ENCODE data around the gene FIP1L1. TPM values are rescaled to one million over a fixed set of nuclear protein-coding genes. Genes with fewer than 3 reads are reported as not detected.
"Not testable (repeated sequence)": the region's sequence is repeated elsewhere in the genome, so short reads cannot be mapped to it uniquely, and the experiment has no call there.

FIP1L1 gene
- total RNA-seq, 1 donor from 2014 or later: 56.4 TPM

DNA sequence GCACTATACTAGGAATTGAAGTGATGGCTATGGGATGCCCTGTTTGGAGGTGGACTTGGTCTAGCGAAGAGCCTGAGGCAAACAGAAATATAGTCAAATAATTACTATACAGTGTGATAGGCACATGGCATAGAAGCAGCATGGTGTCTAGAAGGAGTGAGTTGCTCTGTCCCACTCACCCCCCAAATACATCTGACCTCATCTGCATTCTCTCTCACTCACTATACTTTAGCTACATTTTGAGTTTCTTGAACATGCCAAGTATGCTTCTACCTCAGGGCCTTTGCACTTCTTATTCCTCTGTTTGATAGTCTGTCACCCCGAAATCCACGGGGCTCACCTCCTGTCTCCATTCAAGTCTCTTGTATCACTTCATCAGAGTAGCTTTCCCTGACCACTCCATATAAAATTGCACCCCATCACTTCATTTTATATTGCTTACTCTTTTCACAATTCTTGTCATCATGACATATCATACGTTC is 2.6 kb upstream of the FIP1L1 start:
- H3K4me1 ChIP-seq (ENCODE audit: control insufficient read depth in 3 of 3, insufficient read depth in 3 of 3, low read length in 3 of 3): peaks cover 7 to 10% (median 8%) of the 10 kb centered on the region in 3 donors
- no peaks in the 10 kb centered on the region for H3K9me3 ChIP-seq (ENCODE audit: control insufficient read depth in 3 of 3, low read length in 3 of 3)
- no peaks in the 10 kb centered on the region for H3K36me3 ChIP-seq (ENCODE audit: control insufficient read depth in 3 of 3, insufficient read depth in 3 of 3, low read length in 3 of 3)
- H3K27me3 ChIP-seq (ENCODE audit: control insufficient read depth in 3 of 3, insufficient read depth in 3 of 3, low read length in 3 of 3): peaks cover 3 to 9% (median 7%) of the 10 kb centered on the region in 3 donors
- H3K4me3 ChIP-seq (ENCODE audit: low read length in 3 of 3): no peak overlapping the region
- no peak overlapping the region for H3K27ac ChIP-seq (ENCODE audit: low read depth, low read length)
- H3K9ac ChIP-seq (ENCODE audit: low read depth in 1 of 3, low read length in 3 of 3): no peak overlapping the region

DNA sequence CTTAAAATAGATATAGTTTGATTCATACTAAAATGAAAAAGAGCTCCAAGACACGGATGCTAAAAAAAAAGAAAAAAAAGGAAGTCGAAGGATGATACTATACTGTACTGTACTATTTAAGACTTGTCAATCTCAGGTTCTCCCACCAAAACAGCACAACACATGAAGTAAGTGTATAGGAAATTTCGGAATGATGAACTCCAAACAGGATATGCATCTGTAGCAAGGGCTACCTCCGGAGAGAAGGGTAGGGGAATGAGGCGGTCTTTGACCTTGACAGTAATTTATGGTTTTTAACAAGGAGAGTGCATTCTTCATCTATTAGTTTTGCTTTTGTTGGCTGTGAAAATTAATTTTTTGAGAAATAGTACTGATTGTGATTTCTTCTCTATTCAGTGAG is 541 bp upstream of the FIP1L1 start:
- peaks cover 7 to 11% (median 10%) of the 10 kb centered on the region in 3 donors for H3K4me1 ChIP-seq (ENCODE audit: control insufficient read depth in 3 of 3, insufficient read depth in 3 of 3, low read length in 3 of 3)
- H3K36me3 ChIP-seq (ENCODE audit: control insufficient read depth in 3 of 3, insufficient read depth in 3 of 3, low read length in 3 of 3): peaks cover 0 to 4% (median 0%) of the 10 kb centered on the region in 3 donors
- H3K27ac ChIP-seq (ENCODE audit: low read depth, low read length): peak overlapping the region; percentile 73
- peak overlapping the region; percentile 46 to 88 (median 82) for H3K9ac ChIP-seq (ENCODE audit: low read depth in 1 of 3, low read length in 3 of 3)
- H3K4me3 ChIP-seq (ENCODE audit: low read length in 3 of 3): peak overlapping the region; percentile 80 to 91 (median 89)
- no peaks in the 10 kb centered on the region for H3K27me3 ChIP-seq (ENCODE audit: control insufficient read depth in 3 of 3, insufficient read depth in 3 of 3, low read length in 3 of 3)
- no peaks in the 10 kb centered on the region for H3K9me3 ChIP-seq (ENCODE audit: control insufficient read depth in 3 of 3, low read length in 3 of 3)

- Histone ChIP-seq H3K4me3 (ENCODE audit: low read length in 3 of 3) (peak overlapping the region; percentile 80 to 91 (median 89)), H3K27ac (ENCODE audit: low read depth, low read length) (peak overlapping the region; percentile 73), H3K36me3 (ENCODE audit: control insufficient read depth in 3 of 3, insufficient read depth in 3 of 3, low read length in 3 of 3) (peaks cover 0 to 13% (median 0%) of the 10 kb centered on the region in 3 donors), H3K27me3 (ENCODE audit: control insufficient read depth in 3 of 3, insufficient read depth in 3 of 3, low read length in 3 of 3) (no peaks in the 10 kb centered on the region), H3K9me3 (ENCODE audit: control insufficient read depth in 3 of 3, low read length in 3 of 3) (no peaks in the 10 kb centered on the region), H3K4me1 (ENCODE audit: control insufficient read depth in 3 of 3, insufficient read depth in 3 of 3, low read length in 3 of 3) (peaks cover 7 to 11% (median 10%) of the 10 kb centered on the region in 3 donors), H3K9ac (ENCODE audit: low read depth in 1 of 3, low read length in 3 of 3) (peak overlapping the region; percentile 82 to 90 (median 88))
Measured at GRCh38 chr4:53378171-53378482, 686 bp downstream of the FIP1L1 start.

DNA sequence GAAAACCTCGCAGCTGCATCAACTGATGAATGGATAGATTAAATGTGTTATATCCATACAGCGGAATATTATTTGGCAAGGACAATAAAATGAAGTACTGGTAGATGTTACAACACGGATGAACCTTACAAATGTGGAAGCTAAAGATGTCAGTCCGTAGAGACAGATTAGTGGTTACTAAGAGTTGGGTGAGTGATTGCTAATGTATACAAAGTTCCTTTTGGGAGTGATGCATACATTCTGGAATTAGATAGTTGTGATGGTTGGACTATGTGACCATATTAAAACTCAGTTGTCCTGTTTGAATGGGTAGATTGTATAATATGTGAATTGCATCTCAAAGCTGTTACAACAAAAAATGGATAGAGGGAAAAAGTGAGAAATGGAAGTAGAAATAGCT is 2.8 kb downstream of the FIP1L1 start:
- Histone ChIP-seq H3K27me3 (ENCODE audit: control insufficient read depth in 3 of 3, insufficient read depth in 3 of 3, low read length in 3 of 3) (no peaks in the 10 kb centered on the region), H3K9me3 (ENCODE audit: control insufficient read depth in 3 of 3, low read length in 3 of 3) (no peaks in the 10 kb centered on the region), H3K27ac (ENCODE audit: low read depth, low read length) (no peak overlapping the region), H3K4me3 (ENCODE audit: low read length in 3 of 3) (no peak overlapping the region), H3K36me3 (ENCODE audit: control insufficient read depth in 3 of 3, insufficient read depth in 3 of 3, low read length in 3 of 3) (peaks cover 6 to 25% (median 7%) of the 10 kb centered on the region in 3 donors), H3K4me1 (ENCODE audit: control insufficient read depth in 3 of 3, insufficient read depth in 3 of 3, low read length in 3 of 3) (peaks cover 7 to 11% (median 10%) of the 10 kb centered on the region in 3 donors), H3K9ac (ENCODE audit: low read depth in 1 of 3, low read length in 3 of 3) (no peak overlapping the region)

DNA sequence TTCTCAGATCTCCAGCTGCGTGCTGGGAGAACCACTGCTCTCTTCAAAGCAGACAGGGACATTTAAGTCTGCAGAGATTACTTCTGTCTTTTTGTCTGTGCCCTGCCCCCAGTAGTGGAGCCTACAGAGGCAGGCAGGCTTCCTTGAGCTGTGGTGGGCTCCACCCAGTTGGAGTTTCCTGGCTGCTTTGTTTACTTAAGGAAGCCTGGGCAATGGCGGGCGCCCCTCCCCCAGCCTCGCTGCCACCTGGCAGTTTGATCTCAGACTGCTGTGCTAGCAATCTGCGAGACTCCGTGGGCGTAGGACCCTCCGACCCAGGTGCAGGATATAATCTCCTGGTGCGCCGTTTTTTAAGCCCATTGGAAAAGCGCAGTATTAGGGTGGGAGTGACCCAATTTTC is 32.0 kb downstream of the FIP1L1 start:
- H3K4me1 ChIP-seq (ENCODE audit: control insufficient read depth in 3 of 3, insufficient read depth in 3 of 3, low read length in 3 of 3); H3K36me3 ChIP-seq (ENCODE audit: control insufficient read depth in 3 of 3, insufficient read depth in 3 of 3, low read length in 3 of 3); H3K9ac ChIP-seq (ENCODE audit: low read depth in 1 of 3, low read length in 3 of 3); H3K4me3 ChIP-seq (ENCODE audit: low read length in 3 of 3); H3K27ac ChIP-seq (ENCODE audit: low read depth, low read length); H3K9me3 ChIP-seq (ENCODE audit: control insufficient read depth in 3 of 3, low read length in 3 of 3); H3K27me3 ChIP-seq (ENCODE audit: control insufficient read depth in 3 of 3, insufficient read depth in 3 of 3, low read length in 3 of 3): not testable (repeated sequence)

GRCh38 chr4:53419208-53419607 is 41.8 kb downstream of the FIP1L1 start:
- no peaks in the 10 kb centered on the region for H3K9me3 ChIP-seq (ENCODE audit: control insufficient read depth in 3 of 3, low read length in 3 of 3)
- H3K27ac ChIP-seq (ENCODE audit: low read depth, low read length): no peak overlapping the region
- no peak overlapping the region for H3K9ac ChIP-seq (ENCODE audit: low read depth in 1 of 3, low read length in 3 of 3)
- H3K27me3 ChIP-seq (ENCODE audit: control insufficient read depth in 3 of 3, insufficient read depth in 3 of 3, low read length in 3 of 3): no peaks in the 10 kb centered on the region
- H3K4me1 ChIP-seq (ENCODE audit: control insufficient read depth in 3 of 3, insufficient read depth in 3 of 3, low read length in 3 of 3): no peaks in the 10 kb centered on the region
- H3K4me3 ChIP-seq (ENCODE audit: low read length in 3 of 3): no peak overlapping the region
- H3K36me3 ChIP-seq (ENCODE audit: control insufficient read depth in 3 of 3, insufficient read depth in 3 of 3, low read length in 3 of 3): no peaks in the 10 kb centered on the region

- Histone ChIP-seq H3K4me1 (ENCODE audit: control insufficient read depth in 3 of 3, insufficient read depth in 3 of 3, low read length in 3 of 3) (no peaks in the 10 kb centered on the region), H3K27me3 (ENCODE audit: control insufficient read depth in 3 of 3, insufficient read depth in 3 of 3, low read length in 3 of 3) (no peaks in the 10 kb centered on the region), H3K9ac (ENCODE audit: low read depth in 1 of 3, low read length in 3 of 3) (no peak overlapping the region), H3K36me3 (ENCODE audit: control insufficient read depth in 3 of 3, insufficient read depth in 3 of 3, low read length in 3 of 3) (no peaks in the 10 kb centered on the region), H3K9me3 (ENCODE audit: control insufficient read depth in 3 of 3, low read length in 3 of 3) (no peaks in the 10 kb centered on the region), H3K27ac (ENCODE audit: low read depth, low read length) (no peak overlapping the region), H3K4me3 (ENCODE audit: low read length in 3 of 3) (no peak overlapping the region)
Measured at GRCh38 chr4:53421791-53422190, 44.4 kb downstream of the FIP1L1 start.

DNA sequence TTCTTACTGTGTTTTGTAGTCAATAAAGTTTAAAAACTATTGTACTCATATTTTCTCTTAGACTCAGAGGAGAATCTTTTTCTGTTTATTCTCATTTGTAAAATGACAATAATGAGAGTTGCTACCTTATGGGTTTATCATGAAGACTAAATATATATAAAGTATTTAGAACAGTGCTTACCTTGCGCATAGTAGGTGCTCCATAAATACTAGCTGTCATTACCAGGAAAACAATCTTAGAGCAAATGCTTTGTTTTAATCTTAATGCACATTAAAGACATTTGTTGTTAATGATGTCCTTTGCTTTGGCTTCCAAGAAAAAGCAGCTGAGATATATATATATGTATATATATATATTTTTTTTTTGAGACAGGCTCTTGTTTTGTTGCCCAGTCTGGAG is 44.9 kb downstream of the FIP1L1 start:
- Histone ChIP-seq H3K36me3 (ENCODE audit: control insufficient read depth in 3 of 3, insufficient read depth in 3 of 3, low read length in 3 of 3) (peaks cover 0 to 4% (median 0%) of the 10 kb centered on the region in 3 donors), H3K4me3 (ENCODE audit: low read length in 3 of 3) (no peak overlapping the region), H3K27ac (ENCODE audit: low read depth, low read length) (no peak overlapping the region), H3K9ac (ENCODE audit: low read depth in 1 of 3, low read length in 3 of 3) (no peak overlapping the region), H3K9me3 (ENCODE audit: control insufficient read depth in 3 of 3, low read length in 3 of 3) (no peaks in the 10 kb centered on the region), H3K27me3 (ENCODE audit: control insufficient read depth in 3 of 3, insufficient read depth in 3 of 3, low read length in 3 of 3) (no peaks in the 10 kb centered on the region), H3K4me1 (ENCODE audit: control insufficient read depth in 3 of 3, insufficient read depth in 3 of 3, low read length in 3 of 3) (no peaks in the 10 kb centered on the region)

DNA sequence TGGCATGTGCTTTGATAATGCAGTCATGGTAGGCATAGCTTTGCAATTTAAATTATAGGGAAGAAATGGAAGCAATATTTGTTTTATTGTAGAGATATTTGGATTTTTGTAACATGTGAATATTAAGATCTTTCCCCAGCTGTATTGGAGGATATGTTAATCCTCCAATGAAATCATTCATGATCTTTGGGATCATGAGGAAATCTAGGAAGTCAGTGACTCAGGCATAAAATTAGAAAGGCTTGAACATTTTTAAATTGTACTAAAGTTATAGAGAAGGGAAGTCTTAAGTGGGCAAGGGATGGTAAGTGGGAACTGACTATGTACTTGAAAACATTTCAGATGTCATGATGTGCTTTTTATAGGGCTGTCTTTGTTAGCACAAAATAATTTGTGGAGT is 46.8 kb downstream of the FIP1L1 start:
- Histone ChIP-seq H3K27me3 (ENCODE audit: control insufficient read depth in 3 of 3, insufficient read depth in 3 of 3, low read length in 3 of 3) (no peaks in the 10 kb centered on the region), H3K27ac (ENCODE audit: low read depth, low read length) (no peak overlapping the region), H3K36me3 (ENCODE audit: control insufficient read depth in 3 of 3, insufficient read depth in 3 of 3, low read length in 3 of 3) (peaks cover 3 to 18% (median 9%) of the 10 kb centered on the region in 3 donors), H3K4me3 (ENCODE audit: low read length in 3 of 3) (no peak overlapping the region), H3K9me3 (ENCODE audit: control insufficient read depth in 3 of 3, low read length in 3 of 3) (no peaks in the 10 kb centered on the region), H3K9ac (ENCODE audit: low read depth in 1 of 3, low read length in 3 of 3) (no peak overlapping the region), H3K4me1 (ENCODE audit: control insufficient read depth in 3 of 3, insufficient read depth in 3 of 3, low read length in 3 of 3) (no peaks in the 10 kb centered on the region)

- peaks cover 3 to 25% (median 18%) of the 10 kb centered on the region in 3 donors for H3K36me3 ChIP-seq (ENCODE audit: control insufficient read depth in 3 of 3, insufficient read depth in 3 of 3, low read length in 3 of 3)
- H3K27me3 ChIP-seq (ENCODE audit: control insufficient read depth in 3 of 3, insufficient read depth in 3 of 3, low read length in 3 of 3): no peaks in the 10 kb centered on the region
- no peak overlapping the region for H3K9ac ChIP-seq (ENCODE audit: low read depth in 1 of 3, low read length in 3 of 3)
- no peak overlapping the region for H3K27ac ChIP-seq (ENCODE audit: low read depth, low read length)
- H3K4me1 ChIP-seq (ENCODE audit: control insufficient read depth in 3 of 3, insufficient read depth in 3 of 3, low read length in 3 of 3): no peaks in the 10 kb centered on the region
- no peaks in the 10 kb centered on the region for H3K9me3 ChIP-seq (ENCODE audit: control insufficient read depth in 3 of 3, low read length in 3 of 3)
- H3K4me3 ChIP-seq (ENCODE audit: low read length in 3 of 3): no peak overlapping the region
Measured at GRCh38 chr4:53427366-53427765, 49.9 kb downstream of the FIP1L1 start.

Measured in skeletal muscle tissue (tissue), 4 donors.